HG03442 (cell line): Measurements from ENCODE around the gene UTP15.
A peak's percentile ranks its signal among the peaks of the same experiment; 100 is the strongest.

Source experiments
- ATAC-seq: cut with Tn5 transposase; IDR thresholded peaks from one replicate; pipeline ENCODE4 v1.9.1; 2021; ENCODE audit warnings: mild to moderate bottlenecking, moderate library complexity; ENCODE audit not compliant: unreplicated experiment

UTP15 gene

GRCh38 chr5:73619606-73620333 is 54.2 kb downstream of the UTP15 start:
- no peak for ATAC-seq

GRCh38 chr5:73620334-73620687 is 54.8 kb downstream of the UTP15 start:
- no peak for ATAC-seq

GRCh38 chr5:73623060-73623459 is 57.5 kb downstream of the UTP15 start:
- no peak for ATAC-seq

- ATAC-seq, result no peak
These were observed 58.4 kb downstream of the UTP15 start for GRCh38 chr5:73623901-73624404.

- no peak for ATAC-seq
These were observed 59.3 kb downstream of the UTP15 start for GRCh38 chr5:73624888-73625287.

GRCh38 chr5:73625372-73625943 is 59.9 kb downstream of the UTP15 start:
- ATAC-seq, result no peak

GRCh38 chr5:73625944-73626811 is 60.6 kb downstream of the UTP15 start, which contains the start of gene ARHGEF28:
TSS of gene ARHGEF28 (plus strand) at chr5:73626196. CDS start at chr5:73684852, 58,656 bp downstream.
- peak; percentile 54 for ATAC-seq

- ATAC-seq, result no peak
These were observed 61.3 kb downstream of the UTP15 start for GRCh38 chr5:73626814-73627313.

- no peak for ATAC-seq
These were observed 63.9 kb downstream of the UTP15 start for GRCh38 chr5:73629456-73629855.

GRCh38 chr5:73630765-73631164 is 65.2 kb downstream of the UTP15 start:
- ATAC-seq, result no peak

GRCh38 chr5:73631500-73631899 is 66.0 kb downstream of the UTP15 start:
- ATAC-seq, result no peak
